BJ (cell line): ENCODE data around the gene KLHL29. TPM values are rescaled to one million over a fixed set of nuclear protein-coding genes. Genes with fewer than 3 reads are reported as not detected.

Experiments
- CTCF ChIA-PET: fragments of 350-600 bp; formaldehyde crosslinking; extraction: SDS; loops from one replicate; lab custom pipeline; 2021; ENCODE audit warnings: antibody characterized with exemption, inconsistent platforms; lab: Yijun Ruan, JAX
- POLR2A ChIA-PET: fragments of 300-600 bp; sonication (Branson Sonifier 250); formaldehyde crosslinking; extraction: SDS; loops from one replicate; lab custom pipeline; 2021; ENCODE audit warnings: antibody characterized with exemption; lab: Charles Lee
- DNase-seq: peaks from one replicate; pipeline ENCODE4 v3.0.0-alpha.2; 2011; ENCODE audit warnings: low read depth
- H3K27me3 ChIP-seq: 2 replicates; pipeline ENCODE4 v1.6.0; 2011; ENCODE audit warnings: low read length; ENCODE audit not compliant: control insufficient read depth, insufficient read depth
- H3K36me3 ChIP-seq: 2 replicates; pipeline ENCODE4 v1.5.1; 2011; ENCODE audit warnings: low read length; ENCODE audit not compliant: control insufficient read depth, insufficient read depth
- H3K4me3 ChIP-seq: 2 replicates; pipeline ENCODE4 v1.5.1; 2011; ENCODE audit warnings: low read depth, mild to moderate bottlenecking, control low read depth, low read length
- CTCF ChIP-seq: IDR thresholded peaks from 2 replicates; pipeline ENCODE4 v1.5.1; 2011; ENCODE audit warnings: low read depth, mild to moderate bottlenecking, control low read depth, inconsistent platforms, low read length, moderate library complexity; ENCODE audit not compliant: insufficient read depth
- polyA plus RNA-seq: library from polyadenylated mRNA; depleted of rRNA; stranded (reverse); fragments of >200 nt; gene quantifications from 2 replicates; pipeline ENCODE4 v1.2.3, GENCODE V29; 2011

The KLHL29 gene
- polyA plus RNA-seq, 1 experiment: 10.0 TPM

- no peak for DNase-seq
- H3K36me3 ChIP-seq: peaks cover 2% of the 10 kb centered on the region
- ChIA-PET CTCF (no interaction called here), POLR2A (no interaction called here)
- no peaks in the 10 kb centered on the region for H3K27me3 ChIP-seq
- no peak overlapping the region for H3K4me3 ChIP-seq
- TF ChIP-seq CTCF: no peak
Observed at GRCh38 chr2:23447405-23447804, 62.4 kb downstream of the KLHL29 start.

- ChIA-PET POLR2A (no interaction called here), CTCF (no interaction called here)
- no peaks in the 10 kb centered on the region for H3K27me3 ChIP-seq
- TF ChIP-seq CTCF: no peak
- no peak for DNase-seq
- peaks cover 2% of the 10 kb centered on the region for H3K36me3 ChIP-seq
- H3K4me3 ChIP-seq: no peak overlapping the region
Observed at GRCh38 chr2:23448906-23449305, 63.9 kb downstream of the KLHL29 start.

- TF ChIP-seq CTCF: no peak
- Histone ChIP-seq H3K4me3 (no peak overlapping the region), H3K36me3 (peaks cover 2% of the 10 kb centered on the region), H3K27me3 (no peaks in the 10 kb centered on the region)
- ChIA-PET CTCF (no interaction called here), POLR2A (no interaction called here)
- DNase-seq: no peak
Observed at GRCh38 chr2:23449413-23449812, 64.4 kb downstream of the KLHL29 start.

GRCh38 chr2:23449831-23450331 is 64.9 kb downstream of the KLHL29 start:
- TF ChIP-seq CTCF: no peak
- POLR2A ChIA-PET: no interaction called here
- Histone ChIP-seq H3K36me3 (peaks cover 2% of the 10 kb centered on the region), H3K27me3 (no peaks in the 10 kb centered on the region), H3K4me3 (no peak overlapping the region)
- DNase-seq: no peak
- CTCF ChIA-PET: no interaction called here

GRCh38 chr2:23452372-23452771 is 67.4 kb downstream of the KLHL29 start:
- POLR2A ChIA-PET: no interaction called here
- H3K27me3 ChIP-seq: no peaks in the 10 kb centered on the region
- no peaks in the 10 kb centered on the region for H3K36me3 ChIP-seq
- no peak for TF ChIP-seq CTCF
- CTCF ChIA-PET: no interaction called here
- no peak for DNase-seq
- no peak overlapping the region for H3K4me3 ChIP-seq
